NCI-H774 (cell line): ENCODE results near the gene RHBG.
A peak's percentile ranks its signal among the peaks of the same experiment; 100 is the strongest.

ENCODE experiments used
- DNase-seq: peaks from one replicate; lab custom pipeline; 2025; lab: John Stamatoyannopoulos, UW

RHBG gene

DNA sequence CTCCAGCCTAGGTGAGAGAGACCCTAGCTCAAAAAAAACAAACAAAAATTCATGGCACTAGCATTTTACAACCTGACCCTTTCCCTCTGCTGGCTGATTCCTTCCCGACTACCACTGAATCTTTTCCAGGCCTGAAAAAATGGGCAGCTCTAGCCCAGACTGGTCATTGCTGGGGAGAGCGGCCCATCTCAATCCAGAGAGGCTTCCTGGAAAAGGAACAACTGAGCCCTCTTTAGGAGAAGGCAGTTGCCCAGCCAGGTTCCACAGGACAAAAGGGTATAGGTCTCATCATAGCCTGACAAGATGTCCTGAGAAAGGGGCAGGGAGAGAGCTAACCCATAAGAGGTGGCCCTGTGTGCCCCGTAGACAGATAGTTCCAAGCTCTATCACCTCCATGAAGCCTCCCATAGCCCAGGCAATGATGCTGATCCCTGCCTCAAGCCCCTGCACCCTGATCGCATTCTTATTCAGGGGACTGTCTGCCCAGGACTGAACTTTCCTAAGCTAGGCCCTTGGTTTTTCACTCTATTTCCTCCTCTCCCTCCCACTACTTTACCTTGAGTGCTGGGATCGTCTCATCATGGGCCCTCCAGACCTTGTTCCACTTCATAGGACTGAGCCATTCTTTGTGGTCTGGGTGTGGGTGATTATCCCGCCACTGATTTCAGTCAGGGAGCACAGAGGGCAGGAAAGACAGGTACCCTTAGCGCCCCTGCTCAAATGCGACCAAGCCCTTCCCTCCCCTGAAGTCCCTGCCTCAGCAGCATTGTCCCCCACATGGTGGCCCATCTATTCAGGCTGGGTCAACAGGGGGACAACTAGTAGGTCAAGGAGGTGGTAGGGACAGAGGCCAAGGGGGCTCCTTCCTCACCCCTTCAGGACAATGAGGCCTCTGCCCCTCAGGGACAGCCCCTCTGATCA is 18.2 kb downstream of the RHBG start:
- DNase-seq: no peak

DNA sequence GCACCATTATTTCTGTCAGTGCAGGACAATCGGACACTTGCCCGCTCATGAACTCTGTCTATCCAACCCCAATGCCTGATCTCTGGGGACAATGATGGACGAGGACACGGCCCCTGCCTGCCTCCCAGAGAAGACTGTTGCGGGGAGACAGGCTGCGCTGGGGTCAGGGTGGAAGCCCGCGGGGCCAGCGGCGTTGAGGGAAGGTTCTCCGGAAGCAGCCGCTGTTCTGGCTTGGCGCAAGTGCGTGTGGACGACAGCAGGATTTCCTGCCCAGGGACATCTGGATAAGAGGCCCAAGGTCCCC is 18.8 kb downstream of the RHBG start:
- no peak for DNase-seq

DNA sequence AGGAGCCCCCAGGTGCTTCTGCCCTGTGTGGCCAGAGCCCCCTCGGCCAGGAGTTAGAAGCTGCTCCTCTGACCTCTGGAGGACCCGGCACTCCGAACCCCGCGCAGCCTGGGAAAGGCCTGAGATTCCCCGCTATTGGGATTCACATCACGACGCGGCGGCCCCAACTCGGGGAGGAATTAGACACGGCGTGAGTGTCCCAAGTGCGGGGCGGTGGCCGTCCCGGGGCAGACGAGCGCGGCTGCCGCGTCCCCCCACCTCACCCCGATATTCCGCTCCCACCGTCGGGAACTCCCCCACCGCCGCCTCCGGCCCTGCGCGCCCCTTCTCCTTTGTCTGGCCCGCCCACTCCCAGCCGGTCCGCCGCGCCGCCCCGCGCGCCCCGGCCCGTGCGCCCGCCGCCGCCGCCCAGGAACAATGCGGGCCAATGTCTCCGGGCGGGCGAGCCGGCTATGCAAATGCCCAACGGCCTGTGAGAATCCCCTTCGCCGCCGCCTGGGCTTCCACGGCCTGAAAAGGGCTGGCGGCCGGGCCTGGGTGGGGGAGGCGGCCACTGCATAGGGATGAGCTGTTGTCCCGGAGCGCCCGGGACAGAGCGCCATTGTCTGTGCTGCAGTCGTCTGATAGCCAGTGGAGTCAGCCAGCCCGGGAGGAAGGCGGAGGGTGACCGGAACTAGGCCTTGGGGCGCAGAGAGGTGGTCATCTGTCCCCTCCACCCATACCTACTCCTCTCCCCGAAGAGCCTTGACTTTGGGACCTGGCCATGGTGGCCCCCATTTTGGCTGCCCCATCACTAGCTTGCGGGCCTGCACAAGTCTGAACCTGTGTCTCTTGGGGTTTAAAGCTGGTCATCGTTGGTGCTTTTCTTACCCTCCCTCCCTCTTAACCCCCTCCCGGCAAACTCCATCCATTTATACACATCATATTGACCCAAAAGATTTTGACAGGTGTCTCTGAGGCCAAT is 19.4 kb downstream of the RHBG start:
- no peak for DNase-seq

DNA sequence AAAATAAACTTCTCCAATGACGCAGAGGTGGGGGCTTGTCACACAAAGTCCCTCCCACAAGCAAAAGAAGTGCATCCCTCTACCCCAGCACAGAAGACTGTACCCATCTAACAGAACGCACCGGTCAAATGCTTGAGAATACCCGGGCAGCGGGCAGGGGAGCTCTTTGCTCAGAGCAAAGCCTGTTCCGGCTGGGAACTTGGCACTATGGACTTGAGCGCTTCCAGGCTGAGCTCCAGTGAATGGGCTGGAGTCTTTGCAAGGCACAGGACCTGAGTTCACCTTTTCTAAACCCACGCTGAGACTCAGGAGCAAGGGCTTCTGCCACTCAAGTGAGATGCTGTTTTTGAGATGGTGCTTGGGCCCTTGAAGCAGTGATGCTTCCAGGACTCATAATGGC is 20.3 kb downstream of the RHBG start:
- DNase-seq: no peak

DNA sequence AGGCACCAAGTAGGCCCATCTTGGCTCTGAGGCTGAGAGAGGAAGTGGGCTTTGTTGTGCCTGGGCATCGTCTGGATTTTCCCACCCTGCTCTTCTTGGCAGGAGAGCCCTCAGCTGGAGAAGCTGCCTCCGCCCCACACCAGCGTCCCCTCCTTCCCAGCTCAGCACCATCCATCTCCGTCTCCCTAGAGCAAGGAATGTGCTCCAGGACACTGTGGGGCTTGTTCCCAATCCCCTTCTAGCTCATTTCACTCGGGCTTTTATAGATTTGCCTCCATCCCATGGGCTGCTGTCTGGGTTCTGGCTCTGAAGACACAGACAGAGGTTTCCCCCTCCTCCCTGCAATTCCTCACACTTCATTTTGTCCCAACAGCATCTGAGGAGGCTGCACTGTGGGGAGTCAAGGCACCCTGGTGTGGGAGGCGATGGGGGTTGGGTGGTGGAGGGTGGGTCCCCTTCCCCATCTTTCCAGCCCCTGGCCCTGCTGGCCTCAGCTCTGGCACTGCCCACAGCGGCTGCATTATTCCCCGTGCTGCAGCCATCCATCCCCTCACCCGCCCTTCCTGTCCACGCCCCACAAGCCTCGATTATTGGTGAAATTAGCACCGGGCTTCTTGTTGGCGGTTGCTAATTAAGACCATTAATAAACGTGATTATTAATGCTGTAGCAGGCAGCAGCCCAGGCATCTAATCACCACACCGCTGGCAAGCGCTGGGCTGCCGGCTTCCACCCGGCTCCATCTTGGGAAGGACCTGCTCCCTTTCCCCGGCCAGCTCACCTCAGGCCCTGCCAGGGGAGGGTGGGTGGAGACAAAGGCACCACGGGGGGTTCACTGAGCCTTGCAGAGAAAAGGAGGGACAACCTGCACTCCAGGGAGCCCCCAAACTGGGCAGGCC is 21.7 kb downstream of the RHBG start:
- no peak for DNase-seq

DNA sequence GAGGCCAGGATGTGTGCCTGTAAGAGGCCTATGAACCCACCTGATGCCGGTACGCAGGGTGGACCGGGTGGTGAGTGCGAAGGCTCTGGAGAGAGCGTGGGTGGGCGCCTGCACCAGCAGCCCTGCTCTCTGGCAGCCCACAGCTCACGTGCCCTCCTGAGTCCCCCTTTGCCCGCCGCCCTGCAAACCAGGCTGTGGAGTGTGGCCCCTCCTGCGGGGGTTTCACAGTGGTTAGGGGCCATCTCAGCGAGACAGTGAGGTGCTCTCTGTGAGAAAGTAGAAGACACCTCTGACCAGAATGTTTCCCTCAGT is 22.3 kb downstream of the RHBG start:
- DNase-seq: no peak

DNA sequence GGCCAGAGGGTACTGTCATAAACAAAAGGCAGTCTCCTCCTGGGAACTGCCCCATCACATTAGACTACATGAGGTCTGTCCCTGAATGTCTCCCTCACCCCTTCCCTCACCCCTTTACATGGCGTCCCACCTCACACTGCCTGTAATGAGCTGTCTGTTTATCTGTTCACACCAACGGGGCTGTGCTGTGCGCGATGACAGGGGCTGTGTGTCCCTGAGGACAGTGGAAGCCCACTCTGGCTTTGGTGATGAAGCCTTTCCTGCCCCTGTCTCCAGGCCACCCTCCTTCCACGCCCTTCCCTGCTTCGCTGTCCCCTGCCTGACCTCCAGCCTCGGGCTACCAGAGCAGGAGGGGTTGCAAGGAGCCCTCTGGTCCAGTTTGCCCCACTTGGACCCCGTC is 22.7 kb downstream of the RHBG start:
- DNase-seq: no peak

DNA sequence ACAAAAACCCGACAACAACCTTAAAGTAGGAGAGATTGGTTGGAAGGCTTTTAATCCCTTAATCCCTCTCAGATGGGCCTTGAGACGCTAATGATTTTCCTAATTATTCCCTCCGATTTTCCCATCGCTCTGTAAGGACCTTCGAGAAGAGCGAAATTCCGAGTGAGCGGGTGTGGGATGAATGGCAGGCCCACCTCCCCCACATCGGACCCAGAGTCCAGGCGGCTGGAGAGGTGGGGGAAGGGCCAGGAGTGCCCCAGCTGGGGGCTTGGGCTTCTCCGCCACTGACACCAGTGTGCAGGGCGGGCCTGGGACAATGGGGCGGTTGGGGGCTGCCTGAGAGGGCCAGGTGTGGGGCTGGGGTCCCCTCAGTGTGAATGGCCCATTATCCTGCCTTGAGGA is 23.4 kb downstream of the RHBG start:
- no peak for DNase-seq

DNA sequence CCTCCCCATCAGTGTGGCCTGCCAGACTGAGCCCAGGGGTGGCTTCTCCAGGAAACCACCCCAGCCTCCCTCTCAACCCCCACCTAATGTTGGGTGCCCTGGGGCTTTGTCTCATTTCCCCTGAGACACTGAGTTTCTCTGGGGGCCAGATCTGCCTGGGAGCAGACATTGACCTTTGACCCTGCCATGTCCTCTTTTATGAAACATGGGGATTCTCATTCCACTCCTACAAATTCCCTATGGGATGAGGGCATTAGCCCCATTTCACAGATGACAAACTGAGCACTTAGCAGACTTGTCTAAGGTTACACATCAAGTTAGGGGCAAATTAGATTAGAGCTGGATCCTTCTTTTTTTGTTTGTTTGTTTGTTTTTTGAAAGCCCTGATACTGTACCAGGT is 24.1 kb downstream of the RHBG start:
- DNase-seq: no peak

DNA sequence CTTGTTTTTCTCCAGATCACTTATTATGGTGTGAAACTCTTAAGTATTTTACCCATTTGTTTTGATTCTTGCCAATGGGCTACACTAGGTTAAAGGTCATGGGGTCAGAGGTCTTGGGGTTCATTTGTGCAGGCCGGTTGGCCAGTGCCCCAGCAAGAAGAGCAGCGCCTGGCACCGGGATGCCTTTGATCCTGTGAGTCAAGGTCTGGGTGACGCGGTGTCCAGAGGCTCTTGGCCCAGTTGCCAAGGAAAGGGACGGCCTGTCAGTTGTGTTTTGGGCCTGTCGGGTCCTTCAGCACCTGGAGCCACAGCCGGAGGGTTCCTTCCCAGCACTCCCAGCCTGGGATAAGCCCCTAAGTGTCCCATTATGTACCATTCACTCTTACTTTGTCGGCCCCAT is 25.1 kb downstream of the RHBG start:
- DNase-seq: no peak

DNA sequence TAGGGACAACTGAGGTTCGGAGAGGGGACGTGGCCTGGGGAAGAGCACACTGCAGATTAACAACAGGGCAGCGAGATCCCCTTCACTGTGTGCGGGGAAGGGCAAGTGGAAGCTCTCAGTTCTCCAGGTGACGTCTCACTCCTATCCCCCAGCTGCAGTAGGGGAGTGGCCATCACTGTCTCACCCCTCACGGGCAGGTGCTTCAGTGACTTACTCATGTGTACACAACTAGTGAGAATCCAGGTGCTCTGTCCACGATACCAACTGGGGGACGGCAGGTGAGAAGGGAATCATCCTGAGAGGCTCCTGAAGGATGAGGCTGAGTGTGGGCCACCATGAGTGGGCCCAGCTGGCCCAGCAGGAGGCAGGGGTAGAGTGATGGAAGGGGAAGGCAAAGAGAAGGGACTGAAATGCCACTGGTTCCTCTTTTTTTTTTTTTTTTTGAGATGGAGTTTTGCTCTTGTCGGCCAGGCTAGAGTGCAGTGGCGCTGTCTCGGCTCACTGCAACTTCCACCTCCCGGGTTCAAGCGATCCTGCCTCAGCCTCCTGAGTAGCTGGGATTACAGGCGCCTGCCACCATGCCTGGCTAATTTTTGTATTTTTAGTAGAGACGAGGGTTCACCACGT is 25.9 kb downstream of the RHBG start:
- peak; percentile 85 for DNase-seq

DNA sequence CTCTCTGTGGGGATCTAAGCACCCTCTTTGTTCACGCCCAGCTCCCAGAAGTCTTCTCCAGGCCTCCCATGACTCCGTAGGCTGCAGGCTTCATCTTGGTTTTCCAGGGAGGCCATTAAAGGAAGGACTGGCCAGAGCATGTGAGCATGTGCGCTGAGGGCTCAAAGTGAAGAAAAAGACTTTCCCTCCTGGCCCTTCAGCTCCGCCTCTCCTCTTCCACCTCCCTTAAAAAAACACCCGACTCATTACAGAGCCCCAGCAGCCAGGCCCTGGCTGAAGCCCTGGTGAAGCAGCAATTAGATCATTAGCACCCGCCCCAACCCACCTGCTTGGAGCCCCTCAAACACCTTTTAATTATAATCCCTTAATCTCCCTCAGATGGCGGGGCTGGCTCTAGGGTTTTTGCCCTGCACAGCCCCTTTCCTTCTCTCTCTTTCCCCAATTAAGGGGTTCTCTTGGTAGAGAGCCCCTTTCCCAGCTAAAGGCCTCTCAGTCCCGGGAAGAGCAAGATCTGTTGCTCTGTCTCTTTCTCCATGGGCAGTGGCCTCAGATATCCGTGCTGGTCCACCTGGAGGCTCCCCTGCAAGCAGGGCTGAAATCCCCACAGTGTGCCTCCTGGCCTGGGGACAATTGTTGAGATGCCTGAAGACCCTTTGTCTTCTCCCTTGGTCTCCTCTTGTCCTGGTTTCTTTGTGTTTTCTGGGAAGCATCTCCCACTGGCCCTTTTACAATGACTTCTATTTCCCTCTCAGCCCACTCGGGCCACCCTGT is 30.5 kb downstream of the RHBG start:
- no peak for DNase-seq

DNA sequence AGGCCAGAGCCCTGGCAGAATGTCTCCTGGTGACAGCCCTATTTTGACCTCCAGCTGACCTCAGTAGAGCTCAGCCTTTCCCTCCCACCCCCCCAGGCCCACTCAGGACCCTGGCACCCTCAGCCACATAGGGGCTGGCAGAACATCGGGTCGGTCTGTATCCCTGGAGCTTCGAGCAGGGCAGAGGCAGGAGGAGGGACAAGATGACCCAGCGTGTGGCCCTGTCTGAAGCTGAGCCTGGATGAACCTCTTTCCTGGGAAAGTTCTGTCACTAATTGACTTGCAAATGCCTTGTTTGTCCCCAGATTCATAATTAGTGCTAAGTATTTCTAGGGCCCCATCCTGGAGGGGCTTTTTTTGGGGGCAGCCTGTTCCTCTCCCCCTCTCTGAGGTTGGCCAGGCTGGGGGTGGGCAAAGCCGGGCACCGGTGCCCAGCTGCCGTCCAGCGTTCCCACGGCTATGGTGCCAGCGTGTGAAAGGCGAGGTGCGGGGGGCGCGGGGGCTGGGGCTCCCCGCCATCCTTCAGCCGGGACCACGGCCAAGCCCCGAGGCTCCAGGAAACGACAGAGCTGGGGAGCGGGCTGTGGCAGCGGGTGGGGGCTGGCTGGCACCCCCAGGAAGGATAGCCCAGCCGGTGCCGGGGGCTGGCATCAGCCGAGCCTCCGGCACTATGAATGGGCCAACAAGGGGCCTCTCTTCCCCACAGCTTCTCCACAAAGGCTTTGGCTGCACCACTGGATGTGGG is 31.4 kb downstream of the RHBG start:
- no peak for DNase-seq

DNA sequence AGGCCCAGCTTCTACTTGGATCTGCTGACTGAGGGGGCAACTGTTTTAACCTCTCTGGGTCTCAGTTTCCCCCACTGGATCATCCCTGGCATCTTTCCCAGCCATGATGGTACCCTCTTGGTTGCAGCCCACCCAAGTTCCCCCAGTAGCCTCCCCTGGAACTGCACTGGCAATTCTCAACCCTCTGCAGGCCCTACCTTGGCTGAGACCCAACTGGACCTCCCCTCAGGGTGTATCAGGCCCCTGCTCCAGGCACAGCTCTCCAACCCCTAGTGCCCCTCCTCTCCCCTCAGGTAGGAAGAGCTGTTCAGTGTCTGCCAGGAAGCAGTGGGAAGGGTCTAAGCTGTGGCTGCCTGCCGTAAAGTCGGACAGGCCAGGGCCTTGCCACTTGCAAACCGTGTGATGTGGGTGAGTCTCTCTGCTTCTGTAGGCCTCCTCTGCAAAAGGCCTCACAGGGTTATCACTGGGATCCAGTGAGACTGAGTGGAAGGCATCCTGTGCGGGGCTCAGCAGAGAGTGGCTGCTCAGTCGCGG is 32.1 kb downstream of the RHBG start:
- no peak for DNase-seq

DNA sequence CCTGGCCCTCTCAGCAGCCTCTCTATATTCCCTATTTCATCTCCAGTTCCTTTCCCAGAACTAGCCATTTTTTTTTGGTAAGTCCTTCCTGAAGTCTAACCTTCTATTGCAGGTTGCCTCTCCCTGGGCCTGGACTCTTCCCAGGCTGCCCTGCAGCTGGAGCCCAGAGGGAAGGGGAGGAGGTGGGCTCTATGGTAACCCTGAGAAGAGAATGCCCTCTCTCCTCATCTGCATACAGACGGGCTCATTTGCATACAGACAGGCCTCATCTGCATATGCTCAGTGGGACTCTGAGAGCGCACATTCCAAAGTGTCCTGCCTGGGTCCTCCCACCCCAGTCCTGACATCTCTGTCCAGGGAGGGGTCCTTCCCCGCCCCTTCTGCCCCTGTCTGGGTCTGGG is 32.7 kb downstream of the RHBG start:
- DNase-seq: no peak

DNA sequence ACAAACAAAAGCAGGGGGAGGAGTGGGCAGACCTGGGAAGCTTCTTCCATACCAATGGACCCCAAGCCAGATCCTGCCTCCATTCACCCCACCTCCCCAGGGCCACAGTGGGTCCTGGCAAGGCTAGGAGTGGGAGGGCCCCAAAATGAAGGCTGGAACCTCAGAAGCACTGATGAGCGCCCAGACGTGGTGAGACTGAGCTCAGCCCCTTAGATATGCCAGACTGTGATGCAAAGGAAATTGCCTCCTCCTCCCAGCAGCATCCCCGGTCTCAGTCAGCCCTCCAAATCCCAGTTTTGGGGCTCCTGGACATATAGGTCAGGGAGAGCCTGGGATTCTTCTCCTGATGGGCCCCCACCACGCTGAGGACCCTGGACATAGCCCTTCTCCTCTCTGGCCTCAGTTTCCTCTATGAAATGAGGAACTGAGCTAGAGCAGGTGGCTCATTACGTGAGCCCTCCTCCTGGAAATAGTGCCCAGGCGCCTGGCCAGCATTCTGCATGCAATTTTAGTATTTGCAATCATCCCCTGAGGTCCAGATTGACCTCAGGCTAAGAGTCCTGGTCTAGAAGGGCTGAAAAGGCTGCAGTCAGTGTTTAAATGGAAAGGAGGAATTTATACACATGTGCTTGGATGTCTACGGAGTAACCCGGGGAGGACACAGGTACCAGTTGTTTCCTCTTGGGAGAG is 33.5 kb downstream of the RHBG start:
- DNase-seq: no peak

DNA sequence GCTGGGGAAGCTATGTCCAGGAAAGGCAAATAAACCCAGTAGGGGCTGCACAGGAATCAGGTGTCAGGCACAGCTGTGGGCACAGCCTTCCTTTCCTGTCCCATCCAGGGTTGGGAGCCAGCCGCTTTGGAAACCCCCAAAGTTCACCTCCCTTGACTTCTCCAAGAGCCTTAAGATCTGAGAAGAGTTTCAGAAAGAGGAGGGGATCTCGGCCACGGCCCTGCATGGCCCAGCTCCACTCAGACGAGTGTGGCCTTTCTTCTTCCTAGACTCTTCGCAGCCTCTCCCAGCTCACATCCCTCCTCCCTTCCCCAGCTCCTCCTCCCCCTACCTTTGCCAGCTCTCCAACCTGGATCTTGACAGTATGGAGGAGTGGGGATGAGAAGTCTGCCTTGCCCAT is 36.7 kb downstream of the RHBG start:
- DNase-seq: no peak

DNA sequence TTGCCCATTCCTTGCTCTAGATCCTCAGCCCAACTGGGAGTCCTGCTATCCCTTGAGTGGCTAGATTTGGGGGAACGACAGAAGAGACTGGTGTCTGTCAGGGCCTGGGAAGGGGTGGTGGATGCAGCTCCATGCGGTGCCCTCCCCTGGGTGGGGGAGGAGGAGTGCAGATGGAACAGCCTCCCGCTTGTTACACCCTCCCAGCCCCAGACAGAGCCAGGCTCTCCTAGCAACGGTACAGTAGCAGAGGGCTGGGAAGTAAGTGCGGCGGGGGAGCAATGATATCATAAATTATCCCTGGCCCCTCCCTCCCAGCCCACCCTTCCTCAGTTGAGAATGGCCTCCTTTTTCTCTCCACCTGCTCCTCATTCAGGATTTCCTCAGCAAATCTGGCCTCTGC is 37.2 kb downstream of the RHBG start:
- no peak for DNase-seq

DNA sequence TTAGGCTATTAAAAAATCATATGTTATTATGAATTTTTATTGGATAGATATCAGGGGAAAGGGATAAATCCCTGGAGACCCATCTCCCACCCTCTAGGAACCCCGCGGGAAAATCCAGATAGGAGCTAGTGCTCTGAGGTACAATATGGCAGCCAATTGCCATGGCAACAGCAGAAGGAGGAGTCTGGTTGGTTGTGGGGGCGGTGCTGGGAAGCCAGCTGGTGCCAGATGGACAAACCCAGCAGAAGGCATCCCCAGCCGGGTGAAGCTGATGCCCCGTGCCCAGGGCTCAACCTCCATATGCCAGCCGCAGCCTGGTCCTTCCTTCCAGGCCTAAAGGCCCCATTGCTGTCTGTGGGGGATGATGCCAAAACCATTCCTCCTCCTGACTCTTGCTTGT is 38.3 kb downstream of the RHBG start:
- DNase-seq: peak; percentile 64

DNA sequence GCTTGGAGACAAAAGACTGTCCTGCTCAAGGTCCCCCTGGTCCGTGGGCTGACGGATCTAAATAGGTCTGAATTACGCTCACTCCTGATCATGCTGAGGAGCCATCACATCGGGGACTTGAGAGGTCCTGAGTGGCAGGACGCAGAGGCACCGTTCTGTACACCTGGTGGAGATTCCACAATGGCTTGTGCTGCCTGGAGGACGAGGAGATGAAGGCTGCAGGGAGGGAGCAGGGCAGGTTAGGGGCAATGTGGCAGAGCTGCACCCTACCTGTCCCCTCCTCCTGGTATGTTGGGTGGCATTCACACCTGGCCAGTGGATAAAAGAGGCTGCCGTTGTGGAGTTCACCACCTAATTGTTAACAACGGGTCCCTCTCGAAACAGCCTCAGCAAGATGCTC is 38.7 kb downstream of the RHBG start:
- no peak for DNase-seq
